HG03280 (cell line): ENCODE data around the gene CLPTM1.
"Not testable (repeated sequence)": the region's sequence is repeated elsewhere in the genome, so short reads cannot be mapped to it uniquely, and the experiment has no call there.

ENCODE experiments used
- ATAC-seq: cut with Tn5 transposase; IDR thresholded peaks from one replicate; pipeline ENCODE4 v1.9.1; 2021; ENCODE audit warnings: mild to moderate bottlenecking, moderate library complexity; ENCODE audit not compliant: unreplicated experiment

Gene CLPTM1

GRCh38 chr19:44954649-44955504, at the start of gene CLPTM1:
Gene CLPTM1 (plus strand): TSS chr19:44955380. CDS start chr19:44955396, 16 bp downstream.
- ATAC-seq = peak; percentile 86

GRCh38 chr19:44905437-44906160, 49.6 kb upstream of the CLPTM1 start, which contains the start of gene APOE:
Gene APOE (plus strand): TSS chr19:44905796. CDS start chr19:44906625, 829 bp downstream.
- no peak for ATAC-seq

GRCh38 chr19:44907613-44908012, 47.6 kb upstream of the CLPTM1 start:
- ATAC-seq = no peak

- ATAC-seq = no peak
Observed at GRCh38 chr19:44908074-44908835, 46.9 kb upstream of the CLPTM1 start.

GRCh38 chr19:44908836-44909261, 46.3 kb upstream of the CLPTM1 start:
- ATAC-seq = no peak

- ATAC-seq = no peak
Observed at GRCh38 chr19:44909775-44910174, 45.4 kb upstream of the CLPTM1 start.

GRCh38 chr19:44911896-44912295, 43.3 kb upstream of the CLPTM1 start:
- ATAC-seq = not testable (repeated sequence)

- no peak for ATAC-seq
Observed at GRCh38 chr19:44912854-44913253, 42.3 kb upstream of the CLPTM1 start.

- ATAC-seq = not testable (repeated sequence)
Observed at GRCh38 chr19:44913512-44914432, 41.4 kb upstream of the CLPTM1 start.

- ATAC-seq = peak; percentile 86
Observed at GRCh38 chr19:44914433-44915206, 40.6 kb upstream of the CLPTM1 start, which contains the start of gene APOC1. Gene APOC1 (plus strand): TSS chr19:44914608. CDS start chr19:44914892, 284 bp downstream.

GRCh38 chr19:44924243-44924725, 30.9 kb upstream of the CLPTM1 start:
- no peak for ATAC-seq

- no peak for ATAC-seq
Observed at GRCh38 chr19:44925114-44925891, 29.9 kb upstream of the CLPTM1 start.

- ATAC-seq = not testable (repeated sequence)
Observed at GRCh38 chr19:44926245-44927077, 28.7 kb upstream of the CLPTM1 start.

GRCh38 chr19:44927746-44928145, 27.4 kb upstream of the CLPTM1 start:
- ATAC-seq = no peak

- no peak for ATAC-seq
Observed at GRCh38 chr19:44930088-44930487, 25.1 kb upstream of the CLPTM1 start.

GRCh38 chr19:44931541-44931940, 23.6 kb upstream of the CLPTM1 start:
- ATAC-seq = no peak

GRCh38 chr19:44939668-44940067, 15.5 kb upstream of the CLPTM1 start:
- no peak for ATAC-seq
